ENCODE data around the gene TMEM258. TPM values are rescaled to one million over a fixed set of nuclear protein-coding genes. Genes with fewer than 3 reads are reported as not detected.

Gene TMEM258
- polyA plus RNA-seq, 1 of the 3 experiments (the other 2 are of a cell fraction), result 454 TPM

GRCh38 chr11:61750631-61751273 lies 41.6 kb downstream of the TMEM258 start (continued):
- TF ChIP-seq POLR2AphosphoS5 (IDR thresholded peaks at IDR 0.05; ENCODE audit: low read depth, low read length), result no peak
- no peak for TF ChIP-seq FOXM1 (IDR thresholded peaks at IDR 0.05; ENCODE audit: low read depth)
- TF ChIP-seq IRF3 (IDR thresholded peaks at IDR 0.05; ENCODE audit: low read depth, low read length), result no peak
- TF ChIP-seq FOXJ3 (CRISPR knock-in tag; IDR thresholded peaks at IDR 0.05), result no peak
- no peak for TF ChIP-seq FOSL2 (IDR thresholded peaks at IDR 0.05; ENCODE audit: borderline replicate concordance, low read depth)

- H3K9me3 ChIP-seq, result no peaks in the 10 kb centered on the region
- H3K27me3 ChIP-seq (ENCODE audit: insufficient read depth), result no peaks in the 10 kb centered on the region
- no peak overlapping the region for H3K9ac ChIP-seq
- H3F3A ChIP-seq (replicated peaks; ENCODE audit: insufficient read depth), result no peaks in the 10 kb centered on the region
- H3K4me2 ChIP-seq, result no peak overlapping the region
- 81% methylated on average over 17 of the region's 21 CpGs for WGBS (ENCODE audit: low lambda C conversion rate)
- no peak overlapping the region for H3K27ac ChIP-seq (ENCODE audit: low read depth in 2 of 2, low read length in 1 of 2)
- H3K79me2 ChIP-seq (ENCODE audit: insufficient read depth), result no peaks in the 10 kb centered on the region
- H3K4me3 ChIP-seq (ENCODE audit: low read depth in 2 of 2, low read length in 1 of 2), result no peak overlapping the region
- no peaks in the 10 kb centered on the region for H3K9me2 ChIP-seq
- no peaks in the 10 kb centered on the region for H4K20me1 ChIP-seq (ENCODE audit: insufficient read depth)
- CTCF ChIA-PET, result interaction anchor here (0.9 to 9.1 kb wide), 10 partner anchors 12 to 358 kb away, joined by 3 to 285 read pairs (median 28); partner anchors contain the start of genes FEN1 and TMEM258
- POLR2A ChIA-PET, result no interaction called here
- TF ChIP-seq PBX3 (IDR thresholded peaks at IDR 0.05) (no peak), GATA2 (CRISPR knock-in tag; IDR thresholded peaks at IDR 0.05) (no peak), MEF2A (IDR thresholded peaks at IDR 0.05; ENCODE audit: borderline replicate concordance, low read depth) (no peak), FOXJ3 (CRISPR knock-in tag; IDR thresholded peaks at IDR 0.05) (no peak), SIN3A (IDR thresholded peaks at IDR 0.05; ENCODE audit: borderline replicate concordance, low read depth, low read length) (no peak), IRF3 (IDR thresholded peaks at IDR 0.05; ENCODE audit: low read depth, low read length) (no peak), EZH2phosphoT487 (IDR thresholded peaks at IDR 0.05; ENCODE audit: borderline replicate concordance, low read depth) (no peak), TAF1 (IDR thresholded peaks at IDR 0.05; ENCODE audit: borderline replicate concordance, low read depth, low read length) (no peak), TCF12 (IDR thresholded peaks at IDR 0.05) (no peak), FOSL2 (IDR thresholded peaks at IDR 0.05; ENCODE audit: borderline replicate concordance, low read depth) (no peak)
- H3K4me1 ChIP-seq (ENCODE audit: control insufficient read depth in 1 of 2, insufficient read depth in 2 of 2, low read depth in 1 of 2, low read length in 1 of 2), result peaks cover 0 to 18% of the 10 kb centered on the region in 2 experiments; a peak in 1 of 4 replicates
- no peaks in the 10 kb centered on the region for H3K36me3 ChIP-seq (replicated peaks in 1 of 2; ENCODE audit: control insufficient read depth in 1 of 2, insufficient read depth in 2 of 2, low read length in 1 of 2)
- H2AFZ ChIP-seq (ENCODE audit: low read depth), result no peak overlapping the region
- no peak for DNase-seq
Measured at GRCh38 chr11:61749591-61750217, 42.7 kb downstream of the TMEM258 start.

Measured in SK-N-SH (cell line).